NCI-H524 treated with DMSO at 0.1 percent for 48 hours (cell line): ENCODE data around the gene STEAP4.
"Not testable (repeated sequence)": the region's sequence is repeated elsewhere in the genome, so short reads cannot be mapped to it uniquely, and the experiment has no call there.

Experiments
- DNase-seq: peaks from one replicate; lab custom pipeline; 2025; lab: John Stamatoyannopoulos, UW

STEAP4 gene

GRCh38 chr7:88312061-88312663, 5.5 kb upstream of the STEAP4 start:
- DNase-seq, result no peak

- no peak for DNase-seq
These were observed 5.0 kb upstream of the STEAP4 start for GRCh38 chr7:88311675-88312036.

GRCh38 chr7:88310956-88311674, 4.4 kb upstream of the STEAP4 start:
- no peak for DNase-seq

GRCh38 chr7:88309819-88310218, 3.1 kb upstream of the STEAP4 start:
- no peak for DNase-seq

- no peak for DNase-seq
These were observed 1.1 kb upstream of the STEAP4 start for GRCh38 chr7:88307823-88308222.

GRCh38 chr7:88307412-88307811, 718 bp upstream of the STEAP4 start:
- no peak for DNase-seq

GRCh38 chr7:88305044-88305443, 1.6 kb downstream of the STEAP4 start:
- no peak for DNase-seq

- DNase-seq, result no peak
These were observed 4.2 kb downstream of the STEAP4 start for GRCh38 chr7:88302486-88302885.

- DNase-seq, result no peak
These were observed 4.8 kb downstream of the STEAP4 start for GRCh38 chr7:88301924-88302323.

- no peak for DNase-seq
These were observed 6.2 kb downstream of the STEAP4 start for GRCh38 chr7:88300401-88300945.

- DNase-seq, result no peak
These were observed 7.6 kb downstream of the STEAP4 start for GRCh38 chr7:88299126-88299525.

GRCh38 chr7:88293866-88294265, 12.8 kb downstream of the STEAP4 start:
- DNase-seq, result no peak

GRCh38 chr7:88291398-88292173, 15.1 kb downstream of the STEAP4 start:
- DNase-seq, result no peak

GRCh38 chr7:88290491-88290890, 16.2 kb downstream of the STEAP4 start:
- DNase-seq, result no peak

- DNase-seq, result no peak
These were observed 17.1 kb downstream of the STEAP4 start for GRCh38 chr7:88289564-88290025.

- no peak for DNase-seq
These were observed 24.9 kb downstream of the STEAP4 start for GRCh38 chr7:88281749-88282148.

- DNase-seq, result no peak
These were observed 25.9 kb downstream of the STEAP4 start for GRCh38 chr7:88280801-88281200.

GRCh38 chr7:88279323-88279722, 27.4 kb downstream of the STEAP4 start:
- DNase-seq, result no peak

GRCh38 chr7:88278881-88279280, 27.8 kb downstream of the STEAP4 start:
- DNase-seq, result no peak

- no peak for DNase-seq
These were observed 30.0 kb downstream of the STEAP4 start for GRCh38 chr7:88276605-88277153.

- not testable (repeated sequence) for DNase-seq
These were observed 31.8 kb downstream of the STEAP4 start for GRCh38 chr7:88274856-88275255.

- no peak for DNase-seq
These were observed 37.1 kb downstream of the STEAP4 start for GRCh38 chr7:88269586-88269985.
